ENCODE data around the gene LCLAT1. TPM values are rescaled to one million over a fixed set of nuclear protein-coding genes. Genes with fewer than 3 reads are reported as not detected.
A peak's percentile ranks its signal among the peaks of the same experiment; 100 is the strongest.

Gene LCLAT1
- polyA plus RNA-seq, 2 of the 4 experiments (the other 2 are of a cell fraction) = 19.5 to 71.0 TPM

- no peaks in the 10 kb centered on the region for H3K4me1 ChIP-seq
- ATAC-seq = no peak; a peak in 1 of 6 replicates
- FAIRE-seq = no peak
- peak in 1 of 2 experiments; percentile 20 for DNase-seq (ENCODE audit: low read depth in 1 of 2, low spot score in 1 of 2)
- CTCF ChIA-PET = no interaction called here
- H3K9me3 ChIP-seq = no peaks in the 10 kb centered on the region
- H3K4me3 ChIP-seq = no peak overlapping the region
- H3K4me2 ChIP-seq = no peak overlapping the region
- TF ChIP-seq ZFP36 (IDR thresholded peaks at IDR 0.05; ENCODE audit: borderline replicate concordance, partially characterized antibody) = no peak
- TF ChIP-seq NR3C1 (IDR thresholded peaks at IDR 0.05) = no peak
- no peak for TF ChIP-seq ZNF302 (CRISPR knock-in tag; IDR thresholded peaks at IDR 0.05)
- no peak for TF ChIP-seq REST (IDR thresholded peaks at IDR 0.05)
- TF ChIP-seq ELK1 (IDR thresholded peaks at IDR 0.05; ENCODE audit: low read depth, low read length) = no peak
- TF ChIP-seq MYC (IDR thresholded peaks at IDR 0.05; ENCODE audit: borderline replicate concordance, low read length) = no peak
- TF ChIP-seq BHLHE40 (IDR thresholded peaks at IDR 0.05; ENCODE audit: low read depth, low read length) = no peak
- no peak for TF ChIP-seq EP300 (IDR thresholded peaks at IDR 0.05)
- no peak for TF ChIP-seq FOSB (CRISPR knock-in tag; IDR thresholded peaks at IDR 0.05)
- TF ChIP-seq KDM1A (IDR thresholded peaks at IDR 0.05; ENCODE audit: low read depth) = no peak
- TF ChIP-seq CEBPB (IDR thresholded peaks at IDR 0.05) = no peak
- no peak for TF ChIP-seq MAFK (IDR thresholded peaks at IDR 0.05; ENCODE audit: partially characterized antibody)
- no peak for TF ChIP-seq CHD4 (IDR thresholded peaks at IDR 0.05; ENCODE audit: borderline replicate concordance)
- TF ChIP-seq EHF (CRISPR knock-in tag; IDR thresholded peaks at IDR 0.05) = no peak
- no peak for TF ChIP-seq HMGXB4 (CRISPR knock-in tag; IDR thresholded peaks at IDR 0.05; ENCODE audit: borderline replicate concordance)
- TF ChIP-seq FOSL2 (IDR thresholded peaks at IDR 0.05) = no peak
- no peak for TF ChIP-seq FOSL2 (CRISPR knock-in tag; IDR thresholded peaks at IDR 0.05)
- TF ChIP-seq HOXB13 (CRISPR knock-in tag; IDR thresholded peaks at IDR 0.05; ENCODE audit: low read depth) = no peak
- no peak for TF ChIP-seq MAZ (IDR thresholded peaks at IDR 0.05; ENCODE audit: borderline replicate concordance, low read depth, low read length)
- no peak overlapping the region for H3K27ac ChIP-seq
- POLR2A ChIA-PET = no interaction called here
- WGBS (ENCODE audit: missing lambda C conversion rate) = 92% methylated on average over 6 of the region's 6 CpGs
Observed at GRCh38 chr2:30629866-30630265, 182.8 kb downstream of the LCLAT1 start.

- no peak overlapping the region for H3K4me2 ChIP-seq
- ATAC-seq (no peak), DNase-seq (ENCODE audit: low read depth in 1 of 2, low spot score in 1 of 2) (no peak), FAIRE-seq (peak; percentile 32)
- POLR2A ChIA-PET = no interaction called here
- CTCF ChIA-PET = interaction anchor here (1.4 kb wide), 1 partner anchor 76 kb away, joined by 5 read pairs; no protein-coding TSS in a partner anchor
- 42% methylated on average over 1 of the region's 1 CpG for WGBS (ENCODE audit: missing lambda C conversion rate)
- H3K4me1 ChIP-seq = no peaks in the 10 kb centered on the region
- H3K9me3 ChIP-seq = no peaks in the 10 kb centered on the region
- TF ChIP-seq NR3C1 (IDR thresholded peaks at IDR 0.05) (no peak), ESRRA (IDR thresholded peaks at IDR 0.05; ENCODE audit: borderline replicate concordance, low read length) (no peak), RAD21 (conservative IDR thresholded peaks at IDR 0.05 in 1 of 2, IDR thresholded peaks at IDR 0.05 in 1 of 2) (no peak), MAZ (IDR thresholded peaks at IDR 0.05; ENCODE audit: borderline replicate concordance, low read depth, low read length) (no peak), MAFK (IDR thresholded peaks at IDR 0.05; ENCODE audit: partially characterized antibody) (no peak), ZC3H11A (IDR thresholded peaks at IDR 0.05) (no peak), HOXB5 (CRISPR knock-in tag; IDR thresholded peaks at IDR 0.05) (no peak), POLR2AphosphoS2 (conservative IDR thresholded peaks at IDR 0.05; ENCODE audit: low read length) (no peak), MAX (IDR thresholded peaks at IDR 0.05) (no peak), NPAS2 (CRISPR knock-in tag; IDR thresholded peaks at IDR 0.05; ENCODE audit: borderline replicate concordance) (no peak), BHLHE40 (IDR thresholded peaks at IDR 0.05; ENCODE audit: low read depth, low read length) (no peak), RCOR1 (IDR thresholded peaks at IDR 0.05; ENCODE audit: low read depth, low read length) (no peak)
- H3K27ac ChIP-seq = no peak overlapping the region
- no peak overlapping the region for H3K4me3 ChIP-seq
Observed at GRCh38 chr2:30631051-30631671, 184.1 kb downstream of the LCLAT1 start.
